Lung (tissue), 12 donors: ENCODE data around the gene MTSS2. TPM values are rescaled to one million over a fixed set of nuclear protein-coding genes. Genes with fewer than 3 reads are reported as not detected.

Experiments used
- ATAC-seq: fragments of 200-7000 bp; cut with Tn5 transposase; one replicate; pipeline ENCODE4 v1.9.1; 2020; ENCODE audit warnings: moderate number of reproducible peaks; ENCODE audit not compliant: insufficient read depth, low FRiP score
- DNase-seq, 3 donors: peaks; one replicate each; pipeline ENCODE4 v3.0.0-alpha.2; 2013 to 2017
- H3K27ac ChIP-seq, 2 donors: one replicate each; pipeline ENCODE4 v1.5.1; 2013; ENCODE audit warnings: mild to moderate bottlenecking in 2 of 2, moderate library complexity in 2 of 2, control low read depth in 1 of 2, inconsistent platforms in 1 of 2, low read depth in 1 of 2, low read length in 1 of 2
- H3K27me3 ChIP-seq, 3 donors: one replicate each; pipeline ENCODE4 v1.5.1; 2013; ENCODE audit warnings: low read length in 2 of 3; ENCODE audit not compliant: control insufficient read depth in 3 of 3, insufficient read depth in 3 of 3
- H3K36me3 ChIP-seq, 4 donors: one replicate each; pipeline ENCODE4 v1.5.1; 2013; ENCODE audit warnings: low read length in 4 of 4, mild to moderate bottlenecking in 1 of 4, moderate library complexity in 1 of 4; ENCODE audit not compliant: control insufficient read depth in 4 of 4, insufficient read depth in 4 of 4
- H3K4me1 ChIP-seq, 5 donors: one replicate each; pipeline ENCODE4 v1.5.1; 2013; ENCODE audit warnings: low read length in 5 of 5, mild to moderate bottlenecking in 2 of 5, moderate library complexity in 1 of 5; ENCODE audit not compliant: control insufficient read depth in 5 of 5, insufficient read depth in 5 of 5
- H3K4me3 ChIP-seq: one replicate; pipeline ENCODE4 v1.5.1; 2013; ENCODE audit warnings: mild to moderate bottlenecking, control low read depth, moderate library complexity
- H3K9ac ChIP-seq, 2 donors: one replicate each; pipeline ENCODE4 v1.5.1; 2013; ENCODE audit warnings: low read length in 2 of 2, control low read depth in 1 of 2; ENCODE audit not compliant: insufficient read depth in 1 of 2
- H3K9me3 ChIP-seq, 4 donors: one replicate each; pipeline ENCODE4 v1.5.1; 2013; ENCODE audit warnings: low read length in 3 of 4, mild to moderate bottlenecking in 1 of 4, moderate library complexity in 1 of 4; ENCODE audit not compliant: control insufficient read depth in 4 of 4, insufficient read depth in 3 of 4
- WGBS, 2 donors: extraction: QIAGEN DNeasy Blood & Tissue Kit; methylation state at CpG; one replicate each; pipeline ENCODE4 v1.1.7; 2013; 5-methylcytosine and 5-hydroxymethylcytosine counted together
- polyA plus RNA-seq, 2 donors: library from polyadenylated mRNA; stranded (reverse); fragments of 200-250 nt; gene quantifications; one replicate each; pipeline ENCODE4 v1.2.1, GENCODE V29; 2013
- total RNA-seq, 2 donors: library from RNA; depleted of rRNA in 1 of 2; stranded (reverse); fragments of >200 nt in 1 of 2; gene quantifications; one replicate each; pipeline ENCODE4 v1.2.1, GENCODE V29; 2014 to 2021
- TF ChIP-seq, protein P1 (sequence below): IDR thresholded peaks from 2 replicates; pipeline ENCODE4 v1.5.1; 2012; ENCODE audit warnings: mild to moderate bottlenecking; ENCODE audit errors: control extremely low read depth, extremely low read depth
- donor health status: control.
- donor health status: control.
- donor health status: Bipolar disorder and iron deficiency.
- donor health status: healthy.
- donor health status: DM: yes; HTN: yes; CAD: no.

Gene MTSS2
- total and polyA plus RNA-seq, 4 donors = 40.6 to 91.3 (median 73.3) TPM

DNA sequence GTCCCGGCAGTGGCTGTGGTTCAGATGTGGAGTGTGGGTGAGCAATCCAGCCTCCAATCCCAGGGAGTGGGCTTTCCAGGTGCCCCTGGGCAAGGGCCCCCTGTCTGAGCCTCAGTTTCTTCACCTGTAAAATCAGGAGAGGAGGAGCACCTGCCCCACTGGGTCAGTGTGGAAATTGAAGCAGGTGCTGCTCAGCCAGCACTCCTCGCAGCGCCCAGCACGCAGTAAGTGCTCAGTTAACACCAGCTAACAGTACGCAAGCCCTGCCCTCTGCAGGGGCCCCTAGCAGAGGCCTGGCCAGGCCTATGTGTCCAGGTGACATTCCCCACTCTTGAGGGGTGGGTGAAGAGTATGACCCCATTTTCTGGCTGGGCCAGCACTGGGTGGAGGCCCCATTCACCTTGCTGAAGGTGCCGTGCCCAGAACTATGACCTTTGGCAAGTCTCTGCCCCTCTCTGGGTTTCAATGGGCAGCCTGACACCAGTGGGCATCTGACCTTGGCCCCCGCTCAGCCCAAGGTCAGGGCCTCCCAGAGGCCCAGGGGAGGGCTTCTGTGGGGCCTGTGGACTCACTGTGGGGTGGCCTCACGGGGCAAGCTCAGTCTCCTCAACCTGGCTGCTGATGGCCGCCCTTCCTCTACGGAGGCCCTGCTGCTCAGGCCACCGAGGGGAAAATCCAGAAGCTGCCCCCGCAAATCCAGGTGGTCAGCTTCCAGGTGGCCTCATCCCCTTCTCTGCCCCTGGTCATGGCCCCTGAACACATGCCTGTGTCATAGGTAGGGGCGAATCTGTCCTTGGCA lies 2.5 kb downstream of the MTSS2 start:
- Histone ChIP-seq H3K27ac (no peak overlapping the region), H3K4me1 (peaks cover 6 to 63% (median 44%) of the 10 kb centered on the region in 5 donors), H3K4me3 (no peak overlapping the region), H3K9me3 (no peaks in the 10 kb centered on the region), H3K27me3 (no peaks in the 10 kb centered on the region), H3K36me3 (peaks cover 0 to 23% (median 18%) of the 10 kb centered on the region in 4 donors), H3K9ac (peak overlapping the region in 1 of 2 donors; percentile 76)
- ATAC-seq (no peak), DNase-seq (no peak)
- TF ChIP-seq, protein P1, sequence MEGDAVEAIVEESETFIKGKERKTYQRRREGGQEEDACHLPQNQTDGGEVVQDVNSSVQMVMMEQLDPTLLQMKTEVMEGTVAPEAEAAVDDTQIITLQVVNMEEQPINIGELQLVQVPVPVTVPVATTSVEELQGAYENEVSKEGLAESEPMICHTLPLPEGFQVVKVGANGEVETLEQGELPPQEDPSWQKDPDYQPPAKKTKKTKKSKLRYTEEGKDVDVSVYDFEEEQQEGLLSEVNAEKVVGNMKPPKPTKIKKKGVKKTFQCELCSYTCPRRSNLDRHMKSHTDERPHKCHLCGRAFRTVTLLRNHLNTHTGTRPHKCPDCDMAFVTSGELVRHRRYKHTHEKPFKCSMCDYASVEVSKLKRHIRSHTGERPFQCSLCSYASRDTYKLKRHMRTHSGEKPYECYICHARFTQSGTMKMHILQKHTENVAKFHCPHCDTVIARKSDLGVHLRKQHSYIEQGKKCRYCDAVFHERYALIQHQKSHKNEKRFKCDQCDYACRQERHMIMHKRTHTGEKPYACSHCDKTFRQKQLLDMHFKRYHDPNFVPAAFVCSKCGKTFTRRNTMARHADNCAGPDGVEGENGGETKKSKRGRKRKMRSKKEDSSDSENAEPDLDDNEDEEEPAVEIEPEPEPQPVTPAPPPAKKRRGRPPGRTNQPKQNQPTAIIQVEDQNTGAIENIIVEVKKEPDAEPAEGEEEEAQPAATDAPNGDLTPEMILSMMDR = no peak
- WGBS, 2 donors = 87 to 91% methylated on average over 12 to 13 of the region's 13 CpGs

DNA sequence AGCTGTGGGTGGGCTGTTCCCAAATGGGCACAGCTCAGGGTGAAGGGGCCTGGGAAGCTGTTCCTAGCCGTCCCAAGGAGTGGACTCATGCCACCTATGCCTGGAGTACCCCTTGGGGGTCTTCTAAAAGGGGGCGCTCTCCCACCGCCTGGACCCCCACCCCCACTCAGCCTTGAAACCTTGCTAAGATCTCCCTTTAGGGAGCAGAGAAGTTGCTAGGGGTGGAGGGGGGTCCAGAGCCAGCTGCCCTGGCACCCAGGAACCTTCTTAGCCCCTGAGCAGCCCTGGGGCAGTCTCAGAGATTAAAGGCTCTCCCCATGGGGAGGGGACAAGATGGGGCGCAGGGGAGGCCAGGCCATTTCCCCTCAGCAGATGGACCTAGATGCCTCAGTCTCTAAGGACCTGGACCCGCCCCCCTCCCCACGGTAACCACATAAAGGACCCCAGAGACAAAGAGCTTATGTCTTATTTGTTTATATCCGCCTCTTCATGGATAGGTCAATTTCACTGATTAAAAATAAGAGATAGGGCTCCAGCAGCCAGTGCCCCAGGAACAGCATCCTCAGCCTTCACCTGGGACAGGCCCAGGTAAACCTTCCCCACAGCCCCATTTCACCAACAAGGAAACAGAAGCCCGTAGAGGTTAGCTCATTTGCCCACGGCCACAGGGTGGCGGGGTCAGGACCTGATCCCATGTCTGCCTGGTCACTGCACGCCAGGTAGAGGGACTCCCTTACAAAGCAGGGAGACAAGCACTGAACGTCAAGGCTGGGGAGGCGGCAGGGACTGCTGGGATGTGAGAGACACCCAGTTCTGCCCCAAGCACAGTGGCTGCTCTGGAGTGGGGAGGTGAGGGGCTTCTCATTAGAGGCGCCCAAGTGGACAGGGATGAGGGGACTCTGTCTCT lies 3.4 kb downstream of the MTSS2 start:
- TF ChIP-seq, protein P1 = no peak
- ATAC-seq (no peak), DNase-seq (no peak)
- no peak overlapping the region for H3K4me3 ChIP-seq
- peaks cover 0 to 54% (median 35%) of the 10 kb centered on the region in 5 donors for H3K4me1 ChIP-seq
- peaks cover 0 to 28% (median 20%) of the 10 kb centered on the region in 4 donors for H3K36me3 ChIP-seq
- peak overlapping the region in 1 of 2 donors; percentile 71 for H3K27ac ChIP-seq
- H3K27me3 ChIP-seq = no peaks in the 10 kb centered on the region
- WGBS, 2 donors = 70 to 81% methylated on average over 14 of the region's 14 CpGs
- no peak overlapping the region for H3K9ac ChIP-seq
- no peaks in the 10 kb centered on the region for H3K9me3 ChIP-seq

DNA sequence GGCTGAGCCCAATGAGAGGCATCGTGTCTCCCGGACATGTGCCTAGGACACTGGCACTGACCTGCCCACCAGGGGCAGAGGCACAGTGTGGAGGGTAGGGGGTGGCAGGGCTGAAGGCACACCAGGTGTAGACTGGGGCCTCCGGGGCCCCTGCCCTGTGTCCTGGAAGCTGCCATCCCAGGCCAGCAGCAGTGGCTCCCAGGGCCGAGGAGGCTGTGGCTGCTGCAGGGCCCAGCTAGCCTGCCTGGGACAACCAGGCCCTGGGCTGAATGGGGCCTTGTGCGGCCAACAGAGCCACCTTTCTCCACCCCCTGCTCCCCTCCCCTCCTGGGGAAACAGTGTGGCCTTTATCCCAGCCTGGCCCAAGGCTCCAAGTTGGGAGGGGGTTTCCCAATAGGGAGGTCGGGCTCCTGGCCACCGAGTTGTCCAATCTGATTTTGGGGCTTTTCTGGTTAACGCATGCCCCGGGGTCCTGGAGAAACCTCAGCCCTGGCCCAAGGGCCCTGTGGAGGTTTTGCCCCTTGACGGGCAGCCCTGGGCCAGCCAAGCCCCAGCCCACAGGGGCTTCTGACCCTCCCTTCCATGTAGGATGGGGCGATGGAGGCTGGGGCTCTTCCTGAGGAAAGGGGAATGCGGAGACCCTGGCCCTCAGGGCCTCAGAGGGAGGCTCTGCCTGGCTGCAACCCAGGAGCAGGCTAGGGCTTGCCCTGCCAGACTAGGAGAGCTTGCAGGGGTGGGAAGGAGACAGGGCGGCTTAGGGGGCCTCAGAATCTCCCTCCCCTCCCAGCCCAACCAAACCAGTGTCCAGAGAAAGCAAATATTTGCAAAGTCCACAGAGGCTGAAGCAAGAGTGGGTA lies 4.2 kb downstream of the MTSS2 start:
- DNase-seq = no peak

More for the DNA sequence above, 4.2 kb downstream of the MTSS2 start:
- TF ChIP-seq, protein P1 = no peak
- WGBS, 2 donors = 61 to 70% methylated on average over 13 of the region's 13 CpGs
- H3K4me1 ChIP-seq = peaks cover 0 to 45% (median 26%) of the 10 kb centered on the region in 5 donors
- no peak overlapping the region for H3K4me3 ChIP-seq
- H3K9ac ChIP-seq = peak overlapping the region in 1 of 2 donors; percentile 55
- ATAC-seq = no peak
- H3K27me3 ChIP-seq = no peaks in the 10 kb centered on the region
- peak overlapping the region in 1 of 2 donors; percentile 71 for H3K27ac ChIP-seq
- no peaks in the 10 kb centered on the region for H3K9me3 ChIP-seq
- H3K36me3 ChIP-seq = peaks cover 3 to 35% (median 24%) of the 10 kb centered on the region in 4 donors
